Smooth muscle cell of the brain vasculature (primary cell): ENCODE data around the gene LHX3.

Source experiments
- DNase-seq: peaks from one replicate; pipeline ENCODE4 v3.0.0-alpha.2; 2012; ENCODE audit warnings: low read depth, low spot score

The LHX3 gene

DNA sequence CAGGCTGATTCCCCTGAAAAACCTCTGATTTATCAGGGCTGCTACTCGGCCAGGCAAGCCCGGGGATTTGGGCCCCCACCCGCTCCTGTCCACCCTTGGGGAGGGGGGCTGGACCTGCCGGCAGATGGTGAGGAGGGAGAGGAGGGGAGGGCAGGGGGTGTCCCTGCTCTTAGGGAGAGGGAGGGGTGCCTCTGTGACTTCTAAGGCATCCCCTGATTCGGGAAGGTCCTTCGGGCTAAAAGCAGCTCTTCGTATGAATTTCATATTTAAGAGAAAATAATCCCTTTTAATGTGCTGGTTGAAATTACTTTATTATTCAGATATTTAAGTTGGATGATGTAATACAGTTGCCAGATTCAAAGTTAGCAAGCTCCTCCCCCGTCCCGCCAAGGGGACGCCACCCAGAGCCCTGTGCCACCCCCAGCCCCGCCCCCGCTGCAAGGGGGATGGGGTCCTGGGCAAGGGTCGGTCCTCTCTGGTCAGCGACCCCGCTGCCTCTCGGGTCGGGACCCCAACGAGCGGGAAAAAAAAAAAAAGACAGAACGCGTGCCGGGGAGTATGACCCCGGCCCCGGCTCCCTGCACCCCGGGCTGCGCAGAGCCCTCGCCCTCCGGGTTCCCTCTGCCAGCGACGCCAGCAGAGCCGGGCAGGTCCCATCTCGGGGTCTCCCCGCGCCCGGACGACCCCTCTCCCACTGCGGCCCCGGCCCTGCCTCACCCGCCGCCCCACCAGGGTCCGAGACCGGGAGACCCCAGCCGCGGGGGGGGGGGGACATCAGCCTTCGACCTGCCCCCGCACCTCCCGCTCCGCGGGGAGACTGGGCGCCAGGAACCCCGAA lies 12.4 kb downstream of the LHX3 start:
- no peak for DNase-seq

DNA sequence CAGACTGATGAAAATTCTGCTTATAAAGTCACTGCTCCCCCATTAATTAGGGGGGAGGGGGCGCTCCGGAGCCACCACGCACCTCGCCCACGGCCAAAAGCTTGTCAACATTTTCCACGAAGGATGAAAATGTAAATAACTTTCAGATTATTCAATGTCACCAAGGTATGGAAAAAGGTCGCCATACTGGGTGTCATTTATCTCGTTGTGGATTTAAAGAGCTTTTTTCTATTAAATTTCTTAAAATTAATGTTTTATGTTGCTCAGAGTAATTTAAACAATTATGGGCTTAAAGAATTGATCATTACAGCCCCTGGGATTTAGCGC lies 13.0 kb downstream of the LHX3 start:
- no peak for DNase-seq

DNA sequence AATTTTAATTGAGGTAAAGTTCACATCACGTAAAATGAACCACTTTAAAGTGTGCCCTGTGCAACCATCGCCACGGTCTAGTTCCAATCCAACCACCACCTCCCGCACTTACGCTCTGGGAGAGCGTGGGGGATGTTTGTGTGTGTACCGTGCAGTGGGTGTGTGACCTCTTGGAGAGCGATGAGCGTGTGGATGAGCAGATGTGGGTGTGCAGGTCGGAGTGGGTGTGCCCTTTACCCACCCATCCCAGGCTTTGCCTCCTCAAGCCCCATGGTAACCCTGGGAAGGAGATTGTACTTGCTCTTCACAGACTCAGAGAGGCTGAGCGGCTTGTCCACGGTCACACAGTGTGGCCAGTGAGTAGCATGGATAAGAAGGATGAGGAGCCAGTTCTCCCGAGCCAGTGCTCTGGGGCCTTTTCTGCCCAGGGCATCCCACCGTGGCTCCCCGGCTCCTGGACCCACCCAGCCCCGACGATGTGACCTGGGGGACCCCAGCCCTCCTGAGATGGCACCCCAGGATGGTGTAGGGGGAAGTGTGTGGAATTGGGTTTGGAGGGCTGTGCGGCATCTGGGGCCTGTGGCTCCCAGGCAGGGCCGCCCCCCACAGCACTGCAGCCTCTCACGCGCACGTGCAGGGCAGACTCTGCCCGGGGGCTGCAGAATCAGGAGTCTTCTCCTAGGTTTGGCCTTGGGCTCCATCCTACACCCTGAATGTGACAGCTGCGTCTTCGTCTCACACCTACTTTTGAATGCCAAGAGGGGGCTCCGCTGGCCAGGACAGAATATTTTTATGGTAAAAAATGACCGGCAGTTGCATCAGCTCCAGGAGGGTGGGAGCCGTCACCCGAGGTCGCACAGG lies 13.6 kb downstream of the LHX3 start:
- DNase-seq, result no peak

DNA sequence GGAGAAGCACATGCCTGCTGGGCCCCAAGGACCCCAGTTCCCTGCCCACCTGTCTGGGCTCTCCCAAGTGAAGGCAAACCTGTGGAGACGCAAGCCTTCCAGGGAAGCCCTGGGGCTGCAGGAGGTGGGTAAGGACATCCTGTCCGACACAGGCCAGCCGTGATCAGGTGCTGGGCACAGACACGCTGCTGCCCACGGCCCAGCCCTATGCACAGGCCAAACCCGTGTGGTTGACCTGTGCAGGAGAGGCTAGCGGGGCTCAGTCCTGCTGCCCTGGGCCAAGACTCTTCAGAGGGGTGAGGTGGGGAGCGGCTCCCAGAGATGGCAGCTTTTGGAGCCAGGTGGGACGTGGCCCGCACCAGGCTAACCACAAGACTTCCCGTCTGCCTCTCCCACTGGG lies 14.3 kb downstream of the LHX3 start:
- no peak for DNase-seq

DNA sequence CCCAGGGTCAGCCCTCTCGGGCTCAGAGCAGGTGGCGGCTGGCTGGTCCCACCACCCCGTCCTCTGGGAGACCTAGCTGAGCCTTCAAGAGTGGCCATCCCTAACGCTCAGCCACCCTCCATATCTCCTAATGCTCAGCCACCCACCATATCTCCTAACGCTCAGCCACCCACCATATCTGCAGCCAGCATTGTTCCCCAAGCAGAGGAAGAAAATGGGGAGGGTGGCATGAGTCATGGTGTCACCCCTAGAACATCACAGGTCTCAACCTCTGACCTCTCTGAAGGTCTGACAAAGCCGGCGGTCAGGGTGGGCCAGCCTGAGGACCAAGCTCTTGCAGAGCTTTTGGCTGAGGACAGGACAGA lies 14.7 kb downstream of the LHX3 start:
- no peak for DNase-seq

DNA sequence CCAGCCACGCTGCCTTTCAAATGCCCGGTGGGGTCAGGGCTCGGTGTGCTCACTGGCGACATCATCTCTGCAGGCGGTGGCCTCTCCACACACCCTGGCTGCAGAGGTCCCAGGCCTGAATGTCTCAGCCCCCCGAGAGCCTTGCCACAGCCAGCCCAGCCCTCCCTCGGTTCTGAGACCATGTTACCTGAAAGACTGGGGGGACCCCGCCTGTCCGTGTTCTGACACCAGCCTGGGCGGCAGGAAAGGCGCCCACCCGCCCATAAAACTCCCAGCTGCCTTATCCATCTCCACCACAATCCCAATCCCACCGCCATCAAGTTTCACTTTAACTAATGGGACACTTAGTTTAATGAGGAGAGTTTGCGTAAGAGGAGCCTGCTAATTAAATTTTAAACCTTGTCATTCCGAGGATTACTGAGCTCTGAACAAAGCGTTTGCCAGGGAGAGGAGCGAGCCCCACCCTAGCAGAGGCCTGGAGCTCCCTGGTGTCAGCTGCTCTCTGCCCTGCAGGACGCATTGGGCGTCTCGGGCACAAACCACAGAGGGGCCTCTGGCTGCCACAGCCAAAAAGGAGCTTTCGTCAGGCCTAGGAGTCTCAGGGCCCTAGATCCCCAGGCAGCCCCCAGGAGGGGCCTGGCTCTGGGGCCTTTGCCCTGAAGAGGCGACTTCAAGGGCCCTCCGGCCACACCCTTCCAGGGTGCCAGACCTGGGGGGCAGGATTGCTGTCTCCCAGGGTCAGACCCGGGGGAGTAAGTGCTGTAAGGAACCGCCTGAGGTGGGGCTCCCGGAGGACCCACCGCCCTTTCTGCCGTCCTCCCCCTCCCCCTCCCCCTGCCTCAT lies 15.3 kb downstream of the LHX3 start:
- no peak for DNase-seq

DNA sequence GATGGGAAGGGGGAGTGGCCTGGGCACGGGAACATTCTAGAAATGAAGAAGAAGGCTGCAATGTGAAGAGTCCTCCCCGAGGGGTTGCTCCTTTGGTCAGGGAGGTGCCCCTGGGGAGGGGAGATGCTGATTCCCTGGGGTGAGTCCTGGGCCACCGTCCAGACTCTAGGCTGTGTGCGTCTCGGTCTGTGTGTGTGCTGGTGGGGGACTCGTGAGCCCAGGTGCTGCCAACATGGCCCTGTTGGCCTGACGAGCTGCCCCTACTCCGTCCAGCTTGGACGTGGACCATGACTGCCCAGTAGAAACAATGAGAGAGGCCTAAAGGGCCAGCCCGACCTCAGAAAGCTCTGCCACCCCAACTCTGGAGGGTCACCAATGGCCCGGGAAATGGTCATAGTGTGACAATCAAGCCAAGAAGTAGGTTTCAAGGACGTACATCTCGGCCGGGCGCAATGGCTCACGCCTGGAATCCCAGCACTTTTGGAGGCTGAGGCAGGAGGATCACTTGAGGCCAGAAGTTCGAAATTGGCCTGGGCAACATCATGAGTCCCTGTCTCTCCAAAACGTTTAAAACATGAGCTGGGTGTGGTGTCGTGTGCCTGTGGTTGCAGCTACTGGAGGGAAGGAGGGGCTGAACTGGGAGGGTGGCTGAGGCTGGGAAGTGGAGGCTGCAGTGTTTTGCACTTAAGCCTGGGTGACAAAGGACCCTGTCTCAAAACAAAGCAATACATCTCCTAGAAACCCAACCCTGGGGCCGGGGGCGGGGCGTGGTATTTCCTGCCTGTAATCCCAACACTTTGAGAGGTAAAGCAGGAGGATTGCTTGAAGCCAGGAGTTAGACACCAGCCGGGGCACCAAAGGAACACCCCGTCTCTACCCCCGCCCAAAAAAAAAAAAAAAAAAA lies 17.0 kb downstream of the LHX3 start:
- DNase-seq, result no peak

DNA sequence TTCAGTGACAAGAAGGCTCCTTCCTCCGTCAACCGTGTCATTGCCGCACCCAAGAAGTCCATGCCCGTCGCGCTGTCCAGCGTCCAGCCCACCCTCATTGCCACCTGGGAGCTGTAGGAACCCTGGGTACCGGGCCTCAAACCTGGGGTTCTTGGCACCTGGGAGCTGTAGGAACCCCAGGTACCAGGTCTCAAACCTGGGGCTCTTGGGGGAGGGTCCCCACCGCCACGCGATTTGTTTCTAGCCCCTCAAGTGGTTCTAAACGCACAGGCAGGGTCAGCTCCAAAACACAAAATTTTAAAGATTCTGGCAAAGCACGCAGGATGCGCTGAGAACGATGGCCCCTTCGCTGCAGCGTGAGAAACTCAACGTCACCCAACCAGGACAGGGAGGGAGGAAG lies 17.7 kb downstream of the LHX3 start:
- DNase-seq, result no peak

DNA sequence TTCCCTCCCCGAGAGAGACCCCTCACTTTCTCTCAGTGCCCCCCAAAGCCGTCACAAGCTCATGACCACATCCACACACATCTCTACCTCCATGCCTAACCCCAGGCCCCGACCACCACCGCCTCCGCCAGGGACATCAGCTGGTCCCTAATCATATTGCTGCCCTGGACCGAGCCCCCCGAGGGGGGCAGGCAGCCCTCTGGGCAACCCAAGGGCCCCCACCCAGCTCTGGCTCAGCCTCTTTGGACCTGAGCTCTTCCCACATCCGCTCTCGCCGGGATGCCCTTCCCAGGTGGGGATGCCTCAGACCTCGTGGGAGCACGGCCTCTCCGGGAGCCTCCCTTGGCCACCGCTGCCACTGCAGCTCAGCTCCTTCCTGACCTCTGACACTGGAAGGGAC lies 18.5 kb downstream of the LHX3 start:
- DNase-seq, result no peak

DNA sequence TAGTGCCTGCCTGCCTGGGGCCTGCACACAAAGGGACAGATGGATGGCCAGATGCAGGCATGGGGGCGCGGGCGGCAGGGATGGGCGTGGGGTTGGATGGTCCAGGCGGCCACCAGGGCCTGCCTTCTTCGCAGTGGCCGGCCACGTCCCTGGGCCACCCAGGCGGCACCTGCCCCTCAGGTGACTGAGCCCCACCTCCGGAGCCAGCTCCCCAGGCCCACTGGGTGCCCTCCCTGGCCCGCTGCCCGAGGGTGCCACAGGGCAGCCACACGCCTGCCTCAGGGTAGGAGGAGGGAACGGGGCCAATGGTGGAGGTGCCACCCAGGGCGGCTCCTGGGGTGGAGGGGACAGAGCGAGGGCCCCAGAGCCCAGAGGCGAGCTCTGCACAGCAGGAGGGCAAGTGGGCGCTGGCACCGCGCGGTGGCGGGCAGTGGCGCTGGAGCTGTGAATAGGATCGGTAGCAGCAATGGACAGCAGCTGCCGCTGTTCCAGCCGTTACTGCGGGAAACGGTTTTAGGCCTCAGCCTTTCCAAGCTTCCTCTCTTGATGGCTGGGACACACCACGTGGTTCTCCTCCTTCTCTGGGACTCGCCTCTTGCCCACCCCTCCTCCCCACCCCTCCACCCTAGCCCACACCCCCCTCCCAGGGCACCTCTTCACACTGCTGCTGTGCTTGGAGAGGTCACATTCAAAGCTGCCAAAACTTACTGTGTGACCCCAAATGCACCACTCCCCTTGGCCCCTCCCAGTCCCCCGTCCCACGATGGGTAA lies 19.1 kb downstream of the LHX3 start:
- DNase-seq, result no peak

DNA sequence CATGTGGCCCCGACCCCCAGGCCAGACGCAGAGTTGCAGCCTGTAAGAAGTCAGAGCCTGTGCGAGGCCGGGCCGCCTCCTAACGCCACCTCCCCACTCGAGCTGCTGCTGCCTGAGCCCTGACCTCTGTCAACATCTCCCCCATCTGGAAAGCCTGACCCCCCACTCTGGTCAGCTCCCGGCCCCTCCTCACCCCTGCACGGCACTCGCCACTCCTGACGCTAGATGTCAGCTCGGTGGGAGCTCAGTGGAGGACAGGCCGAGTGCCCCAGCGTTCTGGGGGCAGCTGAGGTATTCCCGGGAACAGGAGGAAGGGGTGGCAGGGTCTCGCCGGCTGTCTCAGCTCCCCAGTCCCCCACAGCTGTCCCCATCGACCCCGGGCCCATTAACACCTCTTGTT lies 19.9 kb downstream of the LHX3 start:
- DNase-seq, result no peak

DNA sequence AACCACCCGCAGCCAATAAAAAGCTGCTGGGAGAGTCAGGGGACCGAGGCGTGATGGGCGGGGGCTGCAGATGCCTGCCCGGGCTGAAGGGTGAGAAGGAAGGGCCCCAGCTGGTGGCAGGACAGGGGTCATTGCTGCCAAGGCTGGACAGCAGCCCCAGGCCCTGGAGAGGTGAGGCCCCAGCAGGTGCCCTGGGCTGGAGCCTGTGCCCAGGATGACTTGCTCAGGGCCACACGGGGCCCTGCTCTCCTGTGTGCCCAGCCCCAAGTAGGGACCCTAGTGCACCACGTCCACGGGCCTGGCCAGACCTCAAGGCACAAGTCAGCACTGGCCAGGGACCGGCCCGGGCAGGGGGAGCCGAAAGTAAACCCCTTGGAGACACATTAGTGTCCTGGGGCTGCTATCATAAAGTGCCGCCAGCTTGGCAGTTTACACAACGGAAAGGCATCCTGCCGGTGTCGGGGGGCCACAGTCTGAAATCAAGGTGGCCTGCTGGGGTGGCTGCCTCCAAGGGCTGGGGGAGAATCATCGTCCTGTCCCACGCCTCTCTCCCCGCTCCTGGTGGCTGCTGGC lies 22.0 kb downstream of the LHX3 start:
- DNase-seq, result no peak

DNA sequence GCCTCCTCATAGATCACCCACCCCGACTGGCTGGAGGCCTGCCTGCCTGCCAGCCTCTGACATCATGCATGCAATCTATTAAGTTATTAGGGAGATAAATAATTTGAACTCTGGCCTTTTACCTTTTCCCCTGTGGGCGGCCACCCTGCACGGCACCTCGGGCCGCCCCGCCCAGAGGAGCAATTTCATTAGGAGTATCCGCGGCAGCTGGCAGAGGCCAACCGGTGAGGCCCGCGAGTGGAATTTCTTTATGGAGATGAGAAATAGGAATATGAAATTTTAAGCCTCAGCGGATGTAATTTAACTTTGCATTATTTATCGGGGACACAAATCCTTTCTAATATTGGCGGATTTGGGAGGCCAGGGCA lies 22.5 kb downstream of the LHX3 start:
- DNase-seq, result no peak

DNA sequence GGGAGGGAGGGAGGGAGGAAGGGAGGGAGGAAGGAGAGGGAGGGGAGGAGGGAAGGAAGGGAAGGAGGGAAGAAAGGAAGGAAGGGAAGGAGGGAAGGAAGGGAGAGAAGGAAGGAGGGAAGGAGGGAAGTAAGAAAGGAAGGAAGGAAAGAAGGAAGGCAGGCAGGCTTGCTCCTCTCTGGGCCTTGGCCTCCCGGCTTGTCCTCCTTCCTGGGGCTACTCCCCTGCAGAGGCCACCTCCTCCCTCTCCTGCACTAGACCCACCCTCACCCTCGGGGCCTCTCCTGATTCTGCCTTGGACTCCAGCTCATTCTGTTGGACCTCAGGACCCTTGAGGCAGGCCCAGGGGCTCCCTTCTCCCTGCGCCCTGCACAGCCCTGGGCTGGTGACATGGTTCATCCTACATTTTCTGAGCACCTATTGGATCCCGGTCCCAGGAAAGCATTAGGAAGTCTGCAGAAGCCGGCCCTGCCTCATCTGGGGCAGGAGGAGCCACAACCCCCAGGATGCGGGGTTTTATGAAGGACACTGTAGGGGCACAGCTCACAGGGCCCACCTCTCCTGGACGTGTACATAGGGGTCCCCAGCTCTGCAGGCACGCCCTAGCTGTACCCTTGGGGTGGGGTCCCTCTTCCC lies 23.0 kb downstream of the LHX3 start:
- no peak for DNase-seq

DNA sequence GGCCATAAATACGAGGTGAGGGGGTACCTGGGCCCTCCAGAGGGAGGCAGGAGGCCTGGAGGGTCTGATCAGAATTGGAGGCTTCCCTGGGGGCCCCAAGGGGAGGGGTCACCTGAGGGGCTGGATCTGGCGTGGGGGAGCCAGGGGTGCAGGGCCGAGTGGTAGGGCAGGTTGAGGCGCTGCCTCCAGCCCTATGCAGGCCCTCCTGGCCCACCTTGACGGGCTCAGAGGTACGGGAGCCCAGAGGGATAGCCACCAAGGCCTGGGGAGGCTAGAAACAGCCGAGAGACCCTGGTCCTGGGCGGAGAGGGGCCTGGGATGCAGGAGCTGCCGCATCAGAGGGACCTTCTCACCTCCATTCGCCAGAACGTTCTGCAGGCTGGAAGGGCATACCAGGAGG lies 24.3 kb downstream of the LHX3 start:
- DNase-seq, result no peak

DNA sequence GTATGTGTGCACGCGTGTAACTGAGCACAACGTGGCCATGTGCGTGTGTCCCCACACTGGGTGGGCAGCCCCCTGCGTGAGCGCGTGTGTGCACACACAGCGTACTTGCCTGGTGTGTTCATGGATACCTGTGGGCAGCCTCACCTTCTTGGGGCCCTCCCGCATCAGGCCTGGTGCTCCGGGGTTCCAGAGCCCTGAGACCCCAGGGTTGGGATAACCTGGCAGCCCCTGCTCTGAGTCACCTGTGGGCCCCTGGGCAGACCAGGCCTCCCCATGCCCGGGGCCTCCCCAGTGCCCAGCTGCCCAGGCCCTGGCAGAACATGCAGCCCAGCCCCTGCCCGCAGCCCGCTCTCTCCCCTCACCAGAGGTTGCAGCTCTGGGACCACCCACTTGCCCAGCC lies 25.2 kb downstream of the LHX3 start:
- no peak for DNase-seq

DNA sequence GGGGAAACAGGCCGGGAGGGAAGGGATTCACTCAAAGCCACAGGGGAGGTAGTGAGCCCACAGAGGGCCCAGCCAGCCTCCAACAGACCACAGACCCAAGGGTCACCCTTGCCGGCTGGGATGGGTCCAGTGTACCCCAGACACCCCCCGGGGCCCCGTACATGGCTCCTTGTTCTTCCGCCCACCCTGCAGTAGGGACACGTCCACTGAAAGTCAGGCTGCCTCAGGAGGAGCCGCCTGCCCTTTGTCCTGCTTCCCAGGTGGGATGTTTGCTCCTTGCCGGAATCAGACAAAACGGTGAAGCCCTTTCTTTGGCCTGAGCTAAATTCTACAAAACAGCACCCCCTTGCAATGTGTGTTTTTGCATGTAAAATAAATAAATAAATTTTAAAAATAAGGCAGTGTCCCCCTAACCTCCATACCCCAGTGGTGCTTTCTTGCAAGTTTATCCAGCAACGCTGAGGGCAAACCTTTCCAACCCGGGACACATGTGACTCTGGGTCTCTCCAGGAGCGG lies 25.8 kb downstream of the LHX3 start:
- no peak for DNase-seq

DNA sequence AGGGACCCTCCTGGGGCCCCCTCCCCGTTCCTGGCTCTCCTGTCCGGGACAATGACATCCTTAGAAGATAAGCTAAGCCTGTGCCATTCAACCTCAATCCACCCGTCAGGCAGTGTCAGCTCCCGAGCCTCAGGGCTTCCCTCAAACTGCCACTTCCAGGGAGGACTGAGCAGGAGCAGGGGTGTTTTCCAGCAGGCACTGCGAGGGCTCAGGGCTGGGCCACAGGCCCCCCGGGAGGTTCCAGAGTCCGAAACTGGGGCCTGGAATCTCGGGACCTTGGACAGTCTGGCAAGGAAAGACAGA lies 26.2 kb downstream of the LHX3 start:
- no peak for DNase-seq

DNA sequence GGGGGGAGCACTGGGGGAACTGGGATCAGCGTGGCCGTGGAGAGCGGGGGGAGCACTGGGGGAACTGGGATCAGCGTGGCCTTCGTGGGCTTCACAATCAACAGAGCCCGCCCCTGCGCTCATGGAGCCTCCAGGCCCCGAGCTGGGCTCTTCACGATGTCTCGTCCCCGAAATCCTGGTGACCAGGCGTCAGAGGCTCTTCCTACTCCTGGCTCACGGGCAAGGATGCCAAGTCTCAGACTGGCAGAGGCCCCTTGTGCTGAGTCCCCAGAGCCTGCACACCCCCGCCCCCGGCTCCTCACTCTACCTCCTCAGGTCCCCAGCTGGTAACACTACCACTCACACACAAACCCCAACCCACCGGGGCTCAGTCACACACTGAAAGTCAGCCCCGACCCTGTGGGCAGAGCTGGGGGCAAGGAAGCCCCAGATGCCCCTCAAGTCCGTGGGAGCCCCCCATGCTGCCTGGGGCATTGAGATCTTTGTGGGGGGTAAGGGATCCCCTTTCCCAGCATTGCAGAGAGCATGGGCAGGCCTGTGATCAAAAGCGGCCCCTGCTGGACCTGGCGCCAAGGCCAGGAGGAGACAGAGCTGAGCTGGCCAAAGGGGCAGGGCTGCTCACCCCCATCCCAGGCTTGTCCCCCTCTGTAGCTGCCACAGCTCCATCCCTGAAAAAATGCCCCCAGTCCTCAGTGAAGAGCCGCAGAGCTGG lies 26.7 kb downstream of the LHX3 start:
- DNase-seq, result no peak
